Fibroblast of pulmonary artery (primary cell): ENCODE results near the gene BCAR1.

Experiments
- DNase-seq: peaks from one replicate; pipeline ENCODE4 v3.0.0-alpha.2; 2010; ENCODE audit warnings: low read depth
- H3K4me3 ChIP-seq: replicated peaks from 2 replicates; pipeline ENCODE4 v1.5.1; 2011; ENCODE audit warnings: low read depth, mild to moderate bottlenecking, control low read depth, low read length, moderate library complexity
- CTCF ChIP-seq: IDR thresholded peaks from 2 replicates; pipeline ENCODE4 v1.5.1; 2011; ENCODE audit warnings: mild to moderate bottlenecking, control low read depth, low read length, inconsistent platforms; ENCODE audit errors: missing control alignments

Gene BCAR1

DNA sequence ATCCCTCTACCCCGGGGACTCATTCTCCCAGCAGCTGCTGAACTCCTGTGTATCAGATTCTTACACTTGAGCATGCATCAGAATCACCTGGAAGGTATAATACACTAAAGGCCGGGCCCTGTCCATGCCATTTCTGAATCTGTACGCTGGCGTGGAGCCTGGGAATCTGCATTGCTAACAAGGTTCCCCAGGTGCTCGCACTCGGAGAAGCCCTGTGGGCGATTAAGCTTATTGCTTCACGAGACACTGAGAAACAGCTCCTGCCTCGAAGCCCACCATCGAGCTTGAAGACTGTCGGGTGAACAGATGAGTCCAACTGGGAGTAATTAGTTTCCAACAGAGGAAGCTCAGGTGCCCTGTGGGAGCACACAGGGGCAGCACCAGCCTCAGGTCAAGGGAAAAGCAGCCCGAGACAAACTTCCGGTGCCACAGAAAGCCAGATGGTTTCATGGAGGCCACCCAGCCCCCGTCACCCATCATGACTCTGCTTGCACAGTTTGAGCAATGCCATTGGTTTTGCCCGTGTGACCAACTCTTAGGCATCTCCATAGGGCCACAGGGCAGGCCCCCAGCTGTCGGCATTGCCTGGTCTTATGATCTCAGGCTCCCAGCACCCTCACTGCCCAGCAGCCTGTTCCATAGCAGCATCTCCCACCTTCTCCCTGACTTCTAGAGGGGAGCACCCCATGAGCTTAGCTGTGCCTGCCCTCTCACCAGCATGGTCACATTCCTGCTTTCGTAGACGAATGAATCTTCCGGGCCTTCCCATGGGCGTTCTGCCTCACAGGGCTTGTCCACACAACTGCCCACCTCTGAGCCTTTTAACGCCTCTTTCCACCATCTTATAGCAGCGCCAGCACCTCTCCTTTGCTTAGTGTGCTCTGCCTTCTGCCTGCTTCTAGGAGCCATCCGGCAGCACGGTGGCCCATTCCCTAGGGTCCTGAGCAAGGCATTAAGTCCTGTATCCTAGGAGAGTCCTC, 55.3 kb downstream of the BCAR1 start:
- TF ChIP-seq CTCF, result no peak
- DNase-seq, result no peak
- no peak overlapping the region for H3K4me3 ChIP-seq

- DNase-seq, result no peak
- TF ChIP-seq CTCF, result no peak
- no peak overlapping the region for H3K4me3 ChIP-seq
Measured at GRCh38 chr16:75193730-75194444, 57.5 kb downstream of the BCAR1 start.

DNA sequence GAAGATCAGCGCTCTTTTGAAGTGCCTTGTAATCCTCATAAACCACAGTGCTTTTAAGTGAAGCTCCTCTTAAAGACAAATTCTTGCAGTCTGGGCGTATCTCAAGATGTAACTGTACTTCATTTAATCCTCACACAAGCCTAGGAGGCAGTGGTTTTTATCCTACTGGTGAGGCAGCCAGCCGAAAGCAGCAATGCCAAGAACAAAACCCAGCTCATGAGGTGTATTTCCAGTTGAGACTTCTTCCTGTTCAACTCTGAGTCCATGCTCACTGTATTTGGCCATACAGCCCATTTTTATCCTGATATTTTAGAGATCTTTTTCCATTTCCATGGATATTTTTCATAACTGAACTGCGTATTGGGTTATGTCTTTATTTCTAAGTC, 58.2 kb downstream of the BCAR1 start:
- H3K4me3 ChIP-seq, result no peak overlapping the region
- DNase-seq, result no peak
- no peak for TF ChIP-seq CTCF

GRCh38 chr16:75192606-75193264, 58.7 kb downstream of the BCAR1 start:
- no peak for TF ChIP-seq CTCF
- H3K4me3 ChIP-seq, result no peak overlapping the region
- DNase-seq, result no peak

GRCh38 chr16:75189638-75190245, 61.7 kb downstream of the BCAR1 start:
- TF ChIP-seq CTCF, result no peak
- DNase-seq, result no peak
- no peak overlapping the region for H3K4me3 ChIP-seq

DNA sequence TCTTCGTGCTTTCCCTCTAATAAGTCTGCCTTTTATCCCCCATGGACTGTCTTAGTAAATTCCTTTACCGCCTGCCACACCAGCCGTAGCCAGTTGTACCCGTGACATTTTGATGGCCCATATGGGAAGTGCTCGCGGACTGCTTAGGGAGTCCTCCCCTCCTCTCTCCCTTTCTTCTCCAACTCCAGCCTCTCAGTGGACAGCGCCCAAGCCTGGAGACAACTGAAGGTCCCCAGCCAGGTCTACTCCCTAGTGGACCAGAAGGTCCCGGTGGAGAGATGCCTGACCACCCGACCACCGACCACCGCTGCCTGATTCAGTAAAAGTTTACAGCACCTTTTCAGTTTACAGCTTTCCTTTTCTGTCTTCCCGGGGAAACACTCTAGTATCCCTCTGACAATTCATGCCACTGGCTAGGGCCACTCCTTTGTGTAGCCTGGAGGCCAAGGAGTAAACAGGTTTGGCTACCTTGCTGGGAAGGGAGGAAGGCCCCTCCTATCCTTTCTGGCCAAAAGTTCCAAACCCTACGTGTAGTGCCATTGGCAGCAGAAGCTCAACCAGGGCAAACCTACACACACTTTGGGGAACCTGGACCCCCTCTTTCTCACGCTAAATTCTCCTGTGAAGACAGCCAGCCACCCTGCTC, 62.5 kb downstream of the BCAR1 start:
- no peak overlapping the region for H3K4me3 ChIP-seq
- no peak for TF ChIP-seq CTCF
- no peak for DNase-seq
